ENCODE measurements around the gene SLC22A13. TPM values are rescaled to one million over a fixed set of nuclear protein-coding genes. Genes with fewer than 3 reads are reported as not detected.

Gene SLC22A13
- total RNA-seq, 1 experiment from 2014 or later: 0.34 TPM

DNA sequence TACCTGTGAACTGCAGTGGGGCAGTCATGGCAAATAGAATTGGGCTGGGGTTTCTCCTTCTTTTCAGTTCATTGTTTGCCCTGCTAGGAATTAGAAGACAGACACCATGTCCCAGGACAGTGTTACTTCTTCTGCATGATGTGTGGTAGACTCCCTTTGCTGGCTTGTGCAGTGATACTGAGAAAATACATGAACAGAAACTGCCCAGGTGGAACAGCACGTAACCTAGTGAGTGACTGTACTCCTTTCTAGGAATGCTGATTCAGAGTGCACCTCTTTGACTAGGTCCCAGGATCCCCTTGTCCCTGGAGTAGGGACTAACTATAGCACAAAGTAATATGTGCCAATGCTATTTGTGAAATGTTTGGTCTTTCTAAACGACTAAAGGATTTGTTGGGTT is 10.7 kb upstream of the SLC22A13 start:
- DNase-seq (ENCODE audit: low read depth, low spot score): no peak
- in situ Hi-C loops (cut with HindIII; ENCODE audit: low pct_unique_long_range_greater_than_20kb, low sequenced_read_pairs): no loop called here

DNA sequence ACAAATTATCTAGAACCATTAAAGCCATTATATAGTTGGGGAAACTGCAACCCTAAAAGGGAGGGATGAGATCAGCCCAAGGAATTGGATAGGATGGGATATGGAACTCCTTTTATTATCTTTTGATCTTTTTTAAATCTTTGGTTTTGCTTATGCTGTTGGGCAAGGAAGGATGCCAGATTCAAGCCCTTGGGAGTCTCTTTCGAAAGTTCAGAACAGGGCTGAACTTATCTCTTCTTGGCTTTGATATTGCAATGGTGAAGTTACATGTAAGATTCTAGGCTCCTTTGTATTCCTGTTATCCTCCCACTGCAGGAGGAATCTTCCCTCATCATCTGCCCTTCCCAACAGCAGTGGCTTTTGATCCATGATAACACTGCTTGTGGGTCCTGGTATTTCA is 10.0 kb upstream of the SLC22A13 start:
- no peak for DNase-seq (ENCODE audit: low read depth, low spot score)
- in situ Hi-C loops (cut with HindIII; ENCODE audit: low pct_unique_long_range_greater_than_20kb, low sequenced_read_pairs): no loop called here

DNA sequence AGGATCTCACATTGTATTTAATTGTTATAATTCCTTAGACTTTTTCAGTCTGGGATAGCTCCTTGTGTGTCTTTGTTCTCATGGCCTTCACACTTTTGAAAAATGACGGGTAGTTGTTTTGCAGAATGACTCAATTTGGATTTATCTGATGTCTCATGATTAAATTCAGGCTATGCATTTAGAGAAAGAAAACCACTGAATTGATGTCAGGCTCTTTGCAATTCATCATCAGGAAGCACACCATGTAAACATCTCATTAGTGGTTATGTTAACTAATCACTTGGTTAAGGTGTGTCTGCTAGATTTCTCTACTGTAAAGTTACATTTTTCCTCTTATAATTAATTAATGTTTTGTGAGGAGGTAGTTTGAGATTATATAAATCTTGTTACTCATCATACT is 8.0 kb upstream of the SLC22A13 start:
- in situ Hi-C loops (cut with HindIII; ENCODE audit: low pct_unique_long_range_greater_than_20kb, low sequenced_read_pairs): no loop called here
- DNase-seq (ENCODE audit: low read depth, low spot score): no peak

DNA sequence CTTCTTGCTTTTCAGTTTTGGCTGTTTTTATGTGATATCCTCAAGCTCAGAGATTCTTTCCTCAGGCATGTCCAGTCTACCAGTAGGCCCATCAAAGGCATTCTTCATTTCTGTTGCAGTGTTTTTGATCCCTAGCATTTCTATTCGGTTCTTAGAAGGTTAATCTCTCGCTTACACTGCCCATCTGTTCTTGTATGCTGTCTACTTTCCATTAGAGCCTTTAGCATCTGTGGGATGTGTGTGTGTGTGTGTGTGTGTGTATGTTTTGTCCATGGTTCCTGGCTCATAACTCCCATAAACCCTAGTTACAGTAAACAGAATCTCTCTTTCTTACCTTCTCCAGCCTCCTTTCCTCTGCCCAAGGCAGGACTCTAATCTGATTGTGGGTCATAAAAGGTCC is 5.1 kb upstream of the SLC22A13 start:
- in situ Hi-C loops (cut with HindIII; ENCODE audit: low pct_unique_long_range_greater_than_20kb, low sequenced_read_pairs): no loop called here
- no peak for DNase-seq (ENCODE audit: low read depth, low spot score)

DNA sequence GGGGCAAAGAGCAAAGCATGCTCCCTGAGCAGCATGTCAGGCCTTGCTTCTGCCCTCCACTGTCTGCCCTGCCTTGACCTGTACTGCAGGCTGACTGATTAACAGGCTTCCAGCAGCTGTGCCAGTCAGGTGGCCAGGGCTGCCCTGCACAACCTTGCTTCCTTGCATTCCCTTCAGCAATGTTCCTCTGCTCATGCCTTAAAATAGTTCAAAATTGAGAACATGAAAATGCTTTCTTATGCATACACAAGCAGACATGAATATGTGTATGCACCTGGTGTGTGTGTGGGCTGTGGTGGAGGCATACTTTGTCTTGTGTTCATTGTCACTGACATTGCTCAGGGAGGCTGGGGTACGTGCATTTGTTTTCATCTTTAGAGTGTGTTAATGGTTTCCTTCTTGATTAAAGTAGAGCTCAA is 1.2 kb upstream of the SLC22A13 start:
- in situ Hi-C loops (cut with HindIII; ENCODE audit: low pct_unique_long_range_greater_than_20kb, low sequenced_read_pairs): no loop called here
- no peak for DNase-seq (ENCODE audit: low read depth, low spot score)

DNA sequence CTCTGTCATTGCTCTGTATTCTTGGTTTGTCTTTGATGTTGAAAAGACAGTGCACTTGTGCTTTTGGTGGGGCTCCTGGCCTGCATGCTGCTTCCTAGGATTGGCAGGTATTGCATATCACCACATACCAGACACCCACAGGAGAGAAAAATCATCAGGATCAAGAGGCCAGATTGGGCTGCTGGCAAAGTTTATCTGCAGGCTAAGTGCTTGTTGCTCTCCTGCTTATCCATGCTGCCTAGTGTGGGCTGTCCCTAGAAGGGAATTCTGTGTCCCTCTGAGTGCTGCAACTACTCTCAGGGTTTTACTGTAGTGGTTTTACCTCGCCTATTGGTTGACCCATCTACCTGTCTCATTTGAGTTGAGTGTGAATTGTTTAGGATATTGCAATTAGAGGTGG is 833 bp upstream of the SLC22A13 start:
- in situ Hi-C loops (cut with HindIII; ENCODE audit: low pct_unique_long_range_greater_than_20kb, low sequenced_read_pairs): no loop called here
- DNase-seq (ENCODE audit: low read depth, low spot score): no peak

DNA sequence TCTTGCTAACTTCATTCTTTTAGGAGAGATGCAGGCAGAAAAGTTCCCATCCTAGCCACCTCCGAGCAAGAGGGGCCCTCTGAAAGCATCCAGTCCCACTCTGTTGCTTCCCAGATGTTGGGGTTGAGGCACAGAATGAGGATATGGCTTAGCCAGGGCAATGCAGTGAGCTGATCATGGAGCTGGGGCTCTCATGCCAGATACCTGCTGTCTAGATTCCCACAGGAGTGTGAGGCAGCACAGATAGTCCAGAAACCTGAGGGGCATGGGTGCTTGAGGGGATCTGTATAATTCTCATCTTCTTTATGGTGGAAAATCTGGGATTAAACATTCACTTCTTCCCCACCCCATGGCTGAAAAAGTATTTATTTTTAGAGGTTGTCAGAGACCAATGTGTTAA is 1.2 kb downstream of the SLC22A13 start:
- DNase-seq (ENCODE audit: low read depth, low spot score): no peak
- in situ Hi-C loops (cut with HindIII; ENCODE audit: low pct_unique_long_range_greater_than_20kb, low sequenced_read_pairs): no loop called here

DNA sequence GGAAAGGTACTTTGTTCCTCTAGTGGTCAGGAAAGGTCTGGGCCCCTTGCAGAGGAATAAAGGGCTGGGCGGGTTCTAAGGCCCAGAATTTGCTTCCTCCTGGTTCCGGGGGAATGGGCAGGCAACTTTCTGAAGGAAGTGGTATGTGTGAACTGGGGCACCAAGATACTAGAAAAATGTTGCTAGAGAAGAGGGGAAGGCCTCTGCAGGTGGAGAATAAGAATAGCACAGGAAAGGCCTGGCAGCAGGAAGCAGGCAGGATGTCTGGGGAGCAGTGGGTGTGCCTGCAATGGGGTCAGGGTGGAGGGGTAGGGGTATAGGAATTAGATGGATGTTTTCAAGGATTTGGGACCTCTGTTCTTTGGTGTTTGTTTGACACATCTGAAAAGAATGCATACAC is 2.0 kb downstream of the SLC22A13 start:
- in situ Hi-C loops (cut with HindIII; ENCODE audit: low pct_unique_long_range_greater_than_20kb, low sequenced_read_pairs): no loop called here

DNA sequence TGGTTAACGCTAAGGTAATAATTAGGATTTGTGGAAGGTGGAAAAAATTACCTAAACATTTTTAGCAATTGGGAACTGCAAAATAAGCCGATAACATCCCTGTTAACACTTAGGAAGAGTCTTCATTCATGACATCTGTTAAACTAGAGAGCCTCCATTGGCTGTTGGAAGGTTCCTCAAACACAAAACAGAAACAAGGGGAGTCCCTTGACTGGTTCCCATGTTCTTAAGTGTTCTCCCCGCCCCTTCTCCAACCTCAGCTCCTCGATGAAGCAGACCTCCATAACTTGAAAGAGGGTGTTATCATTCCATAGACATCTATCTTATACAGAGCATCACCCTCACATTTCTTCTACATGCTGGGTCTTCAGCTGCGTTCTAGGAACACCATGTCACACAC is 2.5 kb downstream of the SLC22A13 start:
- in situ Hi-C loops (cut with HindIII; ENCODE audit: low pct_unique_long_range_greater_than_20kb, low sequenced_read_pairs): no loop called here
- DNase-seq (ENCODE audit: low read depth, low spot score): no peak

More for the DNA sequence above, 2.0 kb downstream of the SLC22A13 start:
- DNase-seq (ENCODE audit: low read depth, low spot score): no peak

DNA sequence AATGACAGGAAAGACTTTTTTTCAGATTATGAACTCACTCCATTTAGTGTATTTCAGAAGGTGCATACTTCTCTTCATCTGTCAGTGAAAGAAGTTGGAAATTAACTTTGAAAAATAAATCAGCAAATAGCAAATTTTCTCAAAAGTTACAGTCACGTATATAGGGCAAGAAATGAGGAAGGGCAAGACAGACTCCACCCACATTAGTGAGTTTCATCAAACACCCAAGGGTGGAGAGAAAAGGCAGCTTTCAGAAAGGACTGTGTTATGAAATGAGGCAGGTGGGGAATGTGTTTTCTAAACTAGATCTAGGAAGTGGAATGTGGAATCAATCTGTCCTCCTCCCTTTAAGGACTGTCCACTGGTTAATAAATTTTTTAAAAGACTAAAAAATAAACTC is 2.9 kb downstream of the SLC22A13 start:
- no peak for DNase-seq (ENCODE audit: low read depth, low spot score)
- in situ Hi-C loops (cut with HindIII; ENCODE audit: low pct_unique_long_range_greater_than_20kb, low sequenced_read_pairs): no loop called here

DNA sequence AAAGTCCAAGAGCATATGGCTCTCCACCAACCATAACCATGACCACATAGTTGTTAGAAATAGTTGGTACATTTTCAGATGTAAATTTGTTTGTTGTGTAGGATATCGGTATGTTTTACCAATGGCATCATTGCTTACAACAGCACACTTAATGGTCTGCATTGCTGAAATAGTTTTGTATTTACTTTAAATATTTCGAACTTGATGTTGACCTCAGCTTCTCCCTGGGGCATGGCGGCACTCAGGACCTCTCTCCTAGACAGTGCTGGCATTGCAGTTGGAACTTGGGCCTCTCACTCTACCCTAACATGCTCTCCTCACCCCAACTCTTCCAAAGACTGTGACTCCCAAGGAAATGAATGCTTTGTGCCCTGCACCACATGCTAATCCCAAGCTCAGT is 5.0 kb downstream of the SLC22A13 start:
- in situ Hi-C loops (cut with HindIII; ENCODE audit: low pct_unique_long_range_greater_than_20kb, low sequenced_read_pairs): no loop called here
- DNase-seq (ENCODE audit: low read depth, low spot score): no peak

DNA sequence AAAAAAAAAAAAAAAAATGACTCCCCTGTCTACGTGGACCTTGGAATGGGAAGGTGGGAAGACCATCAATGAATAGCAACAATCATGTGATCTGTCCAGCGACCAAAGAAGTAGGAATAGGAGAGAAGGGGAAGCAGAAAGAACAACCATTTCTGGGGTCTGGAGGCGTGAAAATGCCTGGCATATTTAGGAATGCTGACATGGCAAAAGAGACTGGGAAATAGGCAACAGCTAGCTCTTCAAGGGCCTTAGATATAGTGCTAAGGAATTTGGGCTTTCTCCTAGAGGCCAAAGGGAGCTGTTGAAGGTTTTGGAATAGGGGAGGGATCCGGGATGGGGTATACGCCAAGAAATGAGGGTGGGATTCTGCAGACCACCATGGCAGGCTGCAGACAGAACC is 5.9 kb downstream of the SLC22A13 start:
- in situ Hi-C loops (cut with HindIII; ENCODE audit: low pct_unique_long_range_greater_than_20kb, low sequenced_read_pairs): no loop called here
- DNase-seq (ENCODE audit: low read depth, low spot score): no peak

DNA sequence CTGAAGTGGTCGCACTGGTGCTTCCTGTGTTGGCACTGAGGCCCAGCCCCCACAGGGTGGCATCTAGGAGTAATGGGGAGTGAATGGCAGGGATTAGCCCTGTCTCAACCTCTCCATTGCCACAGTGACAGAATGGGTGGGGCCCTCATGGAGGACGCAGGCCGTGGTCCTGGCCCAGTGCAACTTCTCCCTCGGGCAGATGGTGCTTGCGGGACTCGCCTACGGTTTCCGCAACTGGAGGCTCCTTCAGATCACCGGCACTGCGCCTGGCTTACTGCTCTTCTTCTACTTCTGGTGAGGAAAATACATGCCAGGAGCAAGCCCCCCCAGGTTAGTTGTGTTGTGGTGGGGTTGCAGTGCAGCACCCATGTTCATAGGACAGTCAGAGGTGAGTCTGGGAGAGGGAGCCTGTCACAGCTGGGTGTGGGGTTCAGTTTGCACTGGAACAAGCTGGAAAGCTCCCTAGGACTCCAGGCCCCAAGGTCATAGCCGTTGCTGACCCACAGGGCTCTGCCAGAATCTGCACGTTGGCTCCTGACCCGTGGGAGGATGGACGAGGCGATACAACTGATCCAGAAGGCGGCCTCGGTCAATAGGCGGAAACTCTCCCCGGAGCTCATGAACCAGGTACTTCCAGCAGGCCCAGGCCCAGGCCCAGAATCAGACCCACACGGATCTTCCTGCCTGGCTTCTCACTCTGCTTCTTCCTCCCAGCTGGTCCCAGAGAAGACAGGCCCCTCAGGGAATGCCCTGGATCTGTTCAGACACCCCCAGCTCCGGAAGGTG is 9.4 kb downstream of the SLC22A13 start:
- in situ Hi-C loops (cut with HindIII; ENCODE audit: low pct_unique_long_range_greater_than_20kb, low sequenced_read_pairs): no loop called here
- no peak for DNase-seq (ENCODE audit: low read depth, low spot score)

DNA sequence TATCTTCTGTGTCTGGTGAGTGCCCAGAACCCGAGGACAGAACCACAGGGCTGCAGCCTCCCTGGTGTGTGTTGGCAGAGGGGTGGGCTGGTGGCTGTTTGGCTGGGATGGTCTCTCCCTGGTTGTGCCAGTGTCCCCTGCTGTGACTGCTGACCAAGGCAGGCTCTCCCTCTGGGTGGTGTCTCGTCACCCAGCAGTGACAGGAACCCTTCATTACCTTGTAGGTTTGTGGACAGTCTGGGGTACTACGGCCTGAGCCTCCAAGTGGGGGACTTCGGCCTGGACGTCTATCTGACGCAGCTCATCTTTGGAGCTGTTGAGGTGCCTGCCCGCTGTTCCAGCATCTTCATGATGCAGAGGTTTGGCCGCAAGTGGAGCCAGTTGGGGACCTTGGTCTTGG is 10.0 kb downstream of the SLC22A13 start:
- no peak for DNase-seq (ENCODE audit: low read depth, low spot score)
- in situ Hi-C loops (cut with HindIII; ENCODE audit: low pct_unique_long_range_greater_than_20kb, low sequenced_read_pairs): no loop called here

DNA sequence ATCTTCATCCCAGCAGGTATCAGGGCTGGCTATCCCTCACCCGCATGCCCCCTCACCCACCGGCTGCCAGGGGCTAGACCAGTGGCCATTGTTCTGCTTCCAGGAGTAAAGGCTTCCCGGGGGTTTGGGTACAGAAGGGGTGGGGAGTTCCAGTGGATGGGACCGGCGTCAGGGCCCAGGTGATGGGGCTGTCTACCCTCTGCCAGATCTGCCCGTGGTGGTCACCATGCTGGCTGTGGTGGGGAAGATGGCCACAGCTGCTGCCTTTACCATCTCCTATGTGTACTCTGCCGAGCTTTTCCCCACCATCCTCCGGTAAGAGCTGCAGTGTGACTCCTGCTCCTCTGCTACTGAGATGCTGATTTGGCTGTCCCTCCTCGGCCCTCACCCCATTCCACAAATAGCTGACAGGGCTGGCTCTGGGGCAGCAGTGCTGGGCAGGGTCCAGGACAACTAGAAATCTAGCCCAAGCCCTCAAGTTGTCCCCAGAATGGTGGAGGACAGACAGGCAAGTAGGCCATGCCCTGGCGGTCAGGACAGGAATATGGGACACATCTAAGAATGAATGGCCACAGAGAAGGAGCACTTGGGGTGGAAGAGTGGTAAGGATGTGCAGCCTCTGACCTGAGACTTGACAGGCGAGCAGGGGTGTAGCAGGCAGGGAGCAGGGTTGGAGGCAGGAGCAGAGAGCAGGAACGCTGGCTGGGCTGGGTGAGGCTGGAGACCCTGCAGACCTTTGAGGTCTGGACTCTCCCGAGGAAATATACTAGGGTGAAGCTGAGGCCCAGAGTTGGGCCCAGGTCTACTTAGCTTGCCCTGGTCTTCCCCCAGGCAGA is 10.7 kb downstream of the SLC22A13 start:
- in situ Hi-C loops (cut with HindIII; ENCODE audit: low pct_unique_long_range_greater_than_20kb, low sequenced_read_pairs): no loop called here
- DNase-seq (ENCODE audit: low read depth, low spot score): no peak

DNA sequence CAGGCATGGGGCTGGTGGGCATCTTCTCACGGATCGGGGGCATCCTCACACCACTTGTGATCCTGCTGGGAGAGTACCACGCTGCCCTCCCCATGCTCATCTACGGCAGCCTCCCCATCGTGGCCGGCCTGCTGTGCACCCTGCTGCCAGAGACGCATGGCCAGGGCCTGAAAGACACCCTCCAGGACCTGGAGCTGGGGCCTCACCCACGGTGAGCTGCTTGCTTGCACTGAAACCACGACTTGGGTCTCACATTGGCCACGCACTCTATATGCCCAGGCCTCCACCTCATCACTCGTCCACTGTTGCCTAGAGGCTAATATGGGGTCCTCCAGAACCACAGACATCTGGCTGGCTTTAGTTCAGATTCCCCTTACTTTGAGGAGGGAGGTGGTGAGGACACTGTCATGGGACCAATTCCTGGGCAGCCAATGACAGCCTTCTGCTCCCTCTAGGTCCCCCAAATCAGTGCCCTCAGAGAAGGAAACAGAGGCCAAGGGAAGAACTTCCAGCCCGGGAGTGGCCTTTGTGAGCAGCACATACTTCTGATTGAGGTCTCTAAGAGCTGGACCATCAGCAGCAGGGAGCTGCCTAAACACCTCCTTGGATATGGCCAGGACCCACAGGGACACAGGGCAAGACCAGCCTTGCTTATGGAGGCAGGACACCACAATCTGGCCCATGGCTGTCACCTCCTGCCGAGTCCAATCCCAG is 11.5 kb downstream of the SLC22A13 start:
- DNase-seq (ENCODE audit: low read depth, low spot score): no peak
- in situ Hi-C loops (cut with HindIII; ENCODE audit: low pct_unique_long_range_greater_than_20kb, low sequenced_read_pairs): no loop called here

DNA sequence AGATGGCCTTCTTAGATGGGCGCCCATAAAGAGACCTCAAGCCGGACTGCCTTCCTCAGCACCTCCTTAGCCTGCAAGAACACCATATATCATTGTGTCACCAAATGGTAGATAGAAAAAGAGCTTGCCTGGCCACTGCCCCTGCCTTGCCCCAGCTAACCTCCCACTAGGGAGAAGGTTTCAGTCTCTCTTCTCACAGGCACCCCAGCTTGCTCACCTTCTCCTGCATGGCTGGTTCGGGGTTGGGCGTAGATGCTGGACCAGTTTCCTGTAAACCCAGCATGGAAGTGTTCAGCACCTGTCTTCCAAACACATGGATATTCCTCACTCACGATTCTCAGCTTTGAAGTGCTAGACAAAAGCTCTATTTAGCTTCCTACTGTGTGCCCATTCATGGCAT is 13.2 kb downstream of the SLC22A13 start:
- in situ Hi-C loops (cut with HindIII; ENCODE audit: low pct_unique_long_range_greater_than_20kb, low sequenced_read_pairs): no loop called here
- no peak for DNase-seq (ENCODE audit: low read depth, low spot score)

DNA sequence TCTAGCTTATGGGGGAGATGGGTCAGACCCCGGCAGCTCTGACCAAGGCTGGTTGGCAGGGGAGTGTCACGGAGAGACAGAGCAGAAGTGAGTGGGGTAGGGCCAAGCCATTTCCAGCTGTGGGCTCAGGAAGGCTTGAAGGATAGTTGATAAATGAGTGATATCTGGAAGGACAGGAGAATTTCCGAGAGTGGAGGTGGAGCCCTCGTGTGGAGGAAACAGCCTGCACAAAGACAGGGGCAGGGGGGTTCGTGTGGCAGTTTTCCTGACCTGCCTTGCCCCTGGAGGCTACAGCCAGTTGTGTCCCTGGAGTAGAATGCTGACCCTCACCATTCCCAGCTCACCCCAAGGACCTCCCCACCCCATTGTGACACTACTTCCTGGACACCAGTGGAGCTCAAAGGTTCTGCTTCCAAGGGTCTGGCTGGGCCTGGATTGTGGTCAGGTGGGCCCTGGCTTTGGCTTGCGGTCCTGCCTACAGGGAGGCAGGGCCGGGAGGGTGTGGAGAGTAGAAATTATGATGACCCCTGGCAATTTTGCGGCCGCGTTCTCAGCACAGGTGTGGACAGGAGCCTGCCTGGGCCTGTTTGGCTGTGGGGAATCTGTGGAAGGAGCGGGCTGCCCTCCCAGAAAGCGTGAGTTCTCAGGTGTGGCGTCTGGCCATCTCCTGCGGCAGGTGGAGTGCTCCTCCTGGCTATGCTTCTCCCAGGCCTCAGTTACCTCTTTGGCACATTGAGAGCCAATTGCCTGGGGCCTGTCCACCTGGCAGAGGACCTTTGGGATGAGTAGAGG is 16.5 kb downstream of the SLC22A13 start, which contains the start of gene SLC22A14:
Gene SLC22A14 (plus strand): TSS at position 400 of the 792 bp plus-strand sequence. CDS start 23,733 bp downstream, outside the sequence.
- peak; percentile 49 for DNase-seq (ENCODE audit: low read depth, low spot score)
- in situ Hi-C loops (cut with HindIII; ENCODE audit: low pct_unique_long_range_greater_than_20kb, low sequenced_read_pairs): no loop called here

All from SK-MEL-5 (cell line).